PFSK-1 (cell line): ENCODE data around the gene CNTNAP2.

Experiments used
- POLR2AphosphoS5 ChIP-seq: IDR thresholded peaks from 2 replicates; pipeline ENCODE4 v1.6.1; 2012; ENCODE audit warnings: low read depth, mild to moderate bottlenecking, control low read depth, low read length, moderate library complexity
- SIN3A ChIP-seq: IDR thresholded peaks from 2 replicates; pipeline ENCODE4 v1.6.1; 2012; ENCODE audit warnings: mild to moderate bottlenecking, low read length, moderate library complexity, borderline replicate concordance; ENCODE audit not compliant: insufficient read depth
- TAF1 ChIP-seq: IDR thresholded peaks from 2 replicates; pipeline ENCODE4 v1.6.1; 2012; ENCODE audit warnings: low read length, control low read depth, borderline replicate concordance; ENCODE audit not compliant: insufficient read depth
- TF ChIP-seq, protein P1 (sequence below), 2 experiments: IDR thresholded peaks; 2 replicates each; pipeline versions ENCODE4 v1.6.1 to v1.8.0; 2011 to 2012; ENCODE audit warnings: low read depth in 2 of 2, low read length in 2 of 2, control low read depth in 1 of 2, inconsistent platforms in 1 of 2, mild to moderate bottlenecking in 1 of 2, moderate library complexity in 1 of 2; ENCODE audit not compliant: insufficient read depth in 1 of 2

DNA sequence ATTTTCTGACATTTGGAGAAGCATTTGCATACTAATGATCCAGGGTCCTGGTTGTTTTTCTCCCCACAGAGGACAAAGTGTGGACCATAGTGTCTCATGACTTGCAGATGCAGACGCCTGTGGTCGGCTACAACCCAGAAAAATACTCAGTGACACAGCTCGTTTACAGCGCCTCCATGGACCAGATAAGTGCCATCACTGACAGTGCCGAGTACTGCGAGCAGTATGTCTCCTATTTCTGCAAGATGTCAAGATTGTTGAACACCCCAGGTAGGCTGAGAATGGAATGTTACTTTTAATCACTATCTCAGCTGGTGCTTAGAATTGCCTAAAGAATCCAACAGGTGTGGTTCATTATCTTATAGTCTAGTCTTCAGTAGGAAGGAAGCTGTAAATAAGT lies 1522.4 kb downstream of the CNTNAP2 start:
- TF ChIP-seq POLR2AphosphoS5 (no peak), TAF1 (no peak), SIN3A (no peak)
- TF ChIP-seq, protein P1, sequence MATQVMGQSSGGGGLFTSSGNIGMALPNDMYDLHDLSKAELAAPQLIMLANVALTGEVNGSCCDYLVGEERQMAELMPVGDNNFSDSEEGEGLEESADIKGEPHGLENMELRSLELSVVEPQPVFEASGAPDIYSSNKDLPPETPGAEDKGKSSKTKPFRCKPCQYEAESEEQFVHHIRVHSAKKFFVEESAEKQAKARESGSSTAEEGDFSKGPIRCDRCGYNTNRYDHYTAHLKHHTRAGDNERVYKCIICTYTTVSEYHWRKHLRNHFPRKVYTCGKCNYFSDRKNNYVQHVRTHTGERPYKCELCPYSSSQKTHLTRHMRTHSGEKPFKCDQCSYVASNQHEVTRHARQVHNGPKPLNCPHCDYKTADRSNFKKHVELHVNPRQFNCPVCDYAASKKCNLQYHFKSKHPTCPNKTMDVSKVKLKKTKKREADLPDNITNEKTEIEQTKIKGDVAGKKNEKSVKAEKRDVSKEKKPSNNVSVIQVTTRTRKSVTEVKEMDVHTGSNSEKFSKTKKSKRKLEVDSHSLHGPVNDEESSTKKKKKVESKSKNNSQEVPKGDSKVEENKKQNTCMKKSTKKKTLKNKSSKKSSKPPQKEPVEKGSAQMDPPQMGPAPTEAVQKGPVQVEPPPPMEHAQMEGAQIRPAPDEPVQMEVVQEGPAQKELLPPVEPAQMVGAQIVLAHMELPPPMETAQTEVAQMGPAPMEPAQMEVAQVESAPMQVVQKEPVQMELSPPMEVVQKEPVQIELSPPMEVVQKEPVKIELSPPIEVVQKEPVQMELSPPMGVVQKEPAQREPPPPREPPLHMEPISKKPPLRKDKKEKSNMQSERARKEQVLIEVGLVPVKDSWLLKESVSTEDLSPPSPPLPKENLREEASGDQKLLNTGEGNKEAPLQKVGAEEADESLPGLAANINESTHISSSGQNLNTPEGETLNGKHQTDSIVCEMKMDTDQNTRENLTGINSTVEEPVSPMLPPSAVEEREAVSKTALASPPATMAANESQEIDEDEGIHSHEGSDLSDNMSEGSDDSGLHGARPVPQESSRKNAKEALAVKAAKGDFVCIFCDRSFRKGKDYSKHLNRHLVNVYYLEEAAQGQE (IDR thresholded peaks at IDR 0.05; ENCODE audit: insufficient read depth in 1 of 2, low read depth in 2 of 2, low read length in 2 of 2), result no peak
